ENCODE measurements around the gene EGLN2. TPM values are rescaled to one million over a fixed set of nuclear protein-coding genes. Genes with fewer than 3 reads are reported as not detected.

Gene EGLN2
- total and polyA plus RNA-seq, 9 of the 15 experiments (the other 6 are each of a cell fraction or from before 2014, with no cell fraction given): 9.6 to 114 (median 71.0) TPM

- TF ChIP-seq ZBTB2 (IDR thresholded peaks at IDR 0.05) (no peak), ZNF140 (CRISPR knock-in tag; IDR thresholded peaks at IDR 0.05) (no peak), EGR1 (conservative IDR thresholded peaks at IDR 0.05) (peak; percentile 88), CXXC5 (CRISPR knock-in tag; IDR thresholded peaks at IDR 0.05) (no peak), MAFG (tag; conservative IDR thresholded peaks at IDR 0.05) (no peak), ZBTB11 (CRISPR knock-in tag; IDR thresholded peaks at IDR 0.05) (peak in 1 of 3 experiments; percentile 61; a peak in 2 of 6 replicates), ZFP1 (CRISPR knock-in tag; IDR thresholded peaks at IDR 0.05) (no peak), NKRF (IDR thresholded peaks at IDR 0.05; ENCODE audit: borderline replicate concordance) (no peak; the same call in 1 of the 2 replicates), ADNP (tag; IDR thresholded peaks at IDR 0.05) (no peak)
- TF ChIP-seq, protein P1, sequence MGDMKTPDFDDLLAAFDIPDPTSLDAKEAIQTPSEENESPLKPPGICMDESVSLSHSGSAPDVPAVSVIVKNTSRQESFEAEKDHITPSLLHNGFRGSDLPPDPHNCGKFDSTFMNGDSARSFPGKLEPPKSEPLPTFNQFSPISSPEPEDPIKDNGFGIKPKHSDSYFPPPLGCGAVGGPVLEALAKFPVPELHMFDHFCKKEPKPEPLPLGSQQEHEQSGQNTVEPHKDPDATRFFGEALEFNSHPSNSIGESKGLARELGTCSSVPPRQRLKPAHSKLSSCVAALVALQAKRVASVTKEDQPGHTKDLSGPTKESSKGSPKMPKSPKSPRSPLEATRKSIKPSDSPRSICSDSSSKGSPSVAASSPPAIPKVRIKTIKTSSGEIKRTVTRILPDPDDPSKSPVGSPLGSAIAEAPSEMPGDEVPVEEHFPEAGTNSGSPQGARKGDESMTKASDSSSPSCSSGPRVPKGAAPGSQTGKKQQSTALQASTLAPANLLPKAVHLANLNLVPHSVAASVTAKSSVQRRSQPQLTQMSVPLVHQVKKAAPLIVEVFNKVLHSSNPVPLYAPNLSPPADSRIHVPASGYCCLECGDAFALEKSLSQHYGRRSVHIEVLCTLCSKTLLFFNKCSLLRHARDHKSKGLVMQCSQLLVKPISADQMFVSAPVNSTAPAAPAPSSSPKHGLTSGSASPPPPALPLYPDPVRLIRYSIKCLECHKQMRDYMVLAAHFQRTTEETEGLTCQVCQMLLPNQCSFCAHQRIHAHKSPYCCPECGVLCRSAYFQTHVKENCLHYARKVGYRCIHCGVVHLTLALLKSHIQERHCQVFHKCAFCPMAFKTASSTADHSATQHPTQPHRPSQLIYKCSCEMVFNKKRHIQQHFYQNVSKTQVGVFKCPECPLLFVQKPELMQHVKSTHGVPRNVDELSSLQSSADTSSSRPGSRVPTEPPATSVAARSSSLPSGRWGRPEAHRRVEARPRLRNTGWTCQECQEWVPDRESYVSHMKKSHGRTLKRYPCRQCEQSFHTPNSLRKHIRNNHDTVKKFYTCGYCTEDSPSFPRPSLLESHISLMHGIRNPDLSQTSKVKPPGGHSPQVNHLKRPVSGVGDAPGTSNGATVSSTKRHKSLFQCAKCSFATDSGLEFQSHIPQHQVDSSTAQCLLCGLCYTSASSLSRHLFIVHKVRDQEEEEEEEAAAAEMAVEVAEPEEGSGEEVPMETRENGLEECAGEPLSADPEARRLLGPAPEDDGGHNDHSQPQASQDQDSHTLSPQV (IDR thresholded peaks at IDR 0.05): no peak
- TF ChIP-seq, protein P2, sequence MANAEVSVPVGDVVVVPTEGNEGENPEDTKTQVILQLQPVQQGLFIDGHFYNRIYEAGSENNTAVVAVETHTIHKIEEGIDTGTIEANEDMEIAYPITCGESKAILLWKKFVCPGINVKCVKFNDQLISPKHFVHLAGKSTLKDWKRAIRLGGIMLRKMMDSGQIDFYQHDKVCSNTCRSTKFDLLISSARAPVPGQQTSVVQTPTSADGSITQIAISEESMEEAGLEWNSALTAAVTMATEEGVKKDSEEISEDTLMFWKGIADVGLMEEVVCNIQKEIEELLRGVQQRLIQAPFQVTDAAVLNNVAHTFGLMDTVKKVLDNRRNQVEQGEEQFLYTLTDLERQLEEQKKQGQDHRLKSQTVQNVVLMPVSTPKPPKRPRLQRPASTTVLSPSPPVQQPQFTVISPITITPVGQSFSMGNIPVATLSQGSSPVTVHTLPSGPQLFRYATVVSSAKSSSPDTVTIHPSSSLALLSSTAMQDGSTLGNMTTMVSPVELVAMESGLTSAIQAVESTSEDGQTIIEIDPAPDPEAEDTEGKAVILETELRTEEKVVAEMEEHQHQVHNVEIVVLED (CRISPR knock-in tag; IDR thresholded peaks at IDR 0.05): 0 out of 2 replicates have a peak, but pooled peaks have one; percentile 21
Measured at GRCh38 chr19:40799558-40800338, 757 bp downstream of the EGLN2 start (continued).

All from K562 (cell line).